HG02678 (cell line): ENCODE data around the gene CPE.
A peak's percentile ranks its signal among the peaks of the same experiment; 100 is the strongest.
"Not testable (repeated sequence)": the region's sequence is repeated elsewhere in the genome, so short reads cannot be mapped to it uniquely, and the experiment has no call there.

ENCODE experiments used
- ATAC-seq: cut with Tn5 transposase; IDR thresholded peaks from one replicate; pipeline ENCODE4 v1.9.1; 2021; ENCODE audit warnings: mild to moderate bottlenecking, moderate library complexity; ENCODE audit not compliant: unreplicated experiment

The CPE gene

DNA sequence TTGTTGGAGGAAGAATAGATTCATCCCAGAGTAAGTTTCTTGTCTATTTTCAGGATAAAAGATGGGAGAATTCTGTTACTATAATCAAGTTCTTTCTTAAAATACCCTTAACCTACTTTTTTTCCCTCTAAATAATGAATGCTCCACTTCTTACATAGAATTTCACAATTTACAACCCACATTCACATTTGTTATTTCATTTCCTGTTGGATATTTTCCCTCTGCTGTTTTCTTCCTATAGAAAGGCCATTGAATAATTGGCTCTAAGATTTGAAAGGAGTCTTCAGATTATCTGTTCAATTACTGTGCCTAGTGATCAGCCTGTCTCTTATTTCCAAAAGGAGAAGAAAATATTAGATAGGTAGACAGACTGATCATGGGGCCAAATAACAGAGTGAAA, 79.7 kb downstream of the CPE start:
- ATAC-seq = no peak

DNA sequence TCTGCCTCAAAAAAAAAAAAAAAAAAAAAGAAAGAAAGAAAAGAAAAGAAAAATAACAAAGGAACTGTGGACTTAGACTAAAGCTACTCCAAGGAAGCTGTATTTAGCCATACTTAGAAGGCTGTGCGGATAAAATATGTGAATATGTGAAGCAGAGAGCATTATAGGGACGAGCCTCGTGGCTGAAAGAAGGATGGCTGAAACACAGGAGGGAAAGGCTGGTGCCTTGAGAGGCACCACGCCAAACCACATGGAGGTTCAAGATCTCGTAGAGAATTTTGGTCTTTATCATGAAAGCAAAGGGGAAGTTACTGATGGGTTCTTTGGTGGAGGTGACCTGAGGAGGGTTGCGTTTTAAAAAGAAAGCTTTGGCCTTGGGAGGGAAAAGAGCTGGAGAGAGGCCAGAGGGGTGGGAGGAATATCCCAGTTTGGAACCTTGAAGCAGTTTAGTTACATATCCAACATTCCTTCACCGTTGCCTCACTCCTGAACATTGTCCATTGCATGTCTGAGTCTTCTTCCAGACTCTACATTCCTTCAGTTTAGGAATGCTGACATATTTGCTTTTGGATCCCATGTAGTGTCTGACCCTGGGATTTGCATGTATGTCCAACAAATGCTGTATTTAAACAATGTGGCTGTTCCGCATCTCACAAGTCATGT, 82.5 kb downstream of the CPE start:
- no peak for ATAC-seq

- ATAC-seq = no peak
Observed at GRCh38 chr4:165462009-165462408, 83.2 kb downstream of the CPE start.

DNA sequence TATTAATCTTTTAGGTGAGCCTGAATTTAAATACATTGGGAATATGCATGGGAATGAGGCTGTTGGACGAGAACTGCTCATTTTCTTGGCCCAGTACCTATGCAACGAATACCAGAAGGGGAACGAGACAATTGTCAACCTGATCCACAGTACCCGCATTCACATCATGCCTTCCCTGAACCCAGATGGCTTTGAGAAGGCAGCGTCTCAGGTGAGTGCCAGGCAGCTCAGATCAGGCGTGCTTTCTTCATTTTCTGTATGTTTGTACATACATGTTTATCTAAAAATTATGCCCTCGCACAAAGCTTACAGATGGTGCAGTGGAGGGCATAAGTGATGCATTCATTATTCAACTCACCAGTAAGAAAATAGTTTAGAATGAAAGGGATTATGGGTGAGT, 85.6 kb downstream of the CPE start:
- ATAC-seq = no peak

GRCh38 chr4:165464813-165465381, 86.1 kb downstream of the CPE start:
- ATAC-seq = peak; percentile 65

GRCh38 chr4:165470009-165470408, 91.2 kb downstream of the CPE start:
- no peak for ATAC-seq

DNA sequence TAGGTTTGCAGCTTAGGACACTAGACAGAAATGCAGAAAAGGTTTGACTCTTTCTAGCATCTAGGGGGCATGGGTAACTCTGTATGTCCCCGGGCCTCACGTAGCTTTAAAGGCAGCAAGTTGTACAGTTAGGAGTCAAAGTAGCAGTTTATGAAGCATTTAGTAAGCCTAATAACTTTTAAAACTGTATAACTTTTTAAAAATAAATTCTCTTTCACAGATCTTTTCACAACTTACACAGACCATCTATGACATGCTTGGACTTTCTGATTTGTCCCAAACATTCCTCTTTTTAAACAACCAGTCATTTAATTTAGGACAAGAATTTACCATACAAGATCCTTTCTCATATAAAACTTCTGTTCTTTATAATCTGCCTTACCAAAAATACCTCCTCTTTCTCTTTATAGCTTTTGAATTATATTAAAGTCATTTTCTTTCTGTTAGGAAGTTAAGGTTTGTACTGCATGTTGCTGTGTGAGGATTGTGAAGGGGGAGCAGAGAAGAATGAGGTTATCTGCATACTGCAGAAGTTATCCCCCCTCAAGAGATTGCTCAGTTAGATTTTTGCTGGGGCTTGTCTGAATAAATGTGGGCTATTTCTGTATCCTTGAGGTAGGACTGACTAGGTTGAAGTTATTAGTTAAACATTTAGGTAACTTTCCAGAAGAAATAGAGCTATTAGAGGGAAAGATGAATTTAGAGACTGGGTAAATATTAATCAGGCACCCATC, 94.3 kb downstream of the CPE start:
- ATAC-seq = no peak

GRCh38 chr4:165474784-165475705, 96.2 kb downstream of the CPE start:
- no peak for ATAC-seq

GRCh38 chr4:165475706-165476070, 96.9 kb downstream of the CPE start:
- no peak for ATAC-seq

GRCh38 chr4:165476214-165477098, 97.6 kb downstream of the CPE start:
- ATAC-seq = no peak

DNA sequence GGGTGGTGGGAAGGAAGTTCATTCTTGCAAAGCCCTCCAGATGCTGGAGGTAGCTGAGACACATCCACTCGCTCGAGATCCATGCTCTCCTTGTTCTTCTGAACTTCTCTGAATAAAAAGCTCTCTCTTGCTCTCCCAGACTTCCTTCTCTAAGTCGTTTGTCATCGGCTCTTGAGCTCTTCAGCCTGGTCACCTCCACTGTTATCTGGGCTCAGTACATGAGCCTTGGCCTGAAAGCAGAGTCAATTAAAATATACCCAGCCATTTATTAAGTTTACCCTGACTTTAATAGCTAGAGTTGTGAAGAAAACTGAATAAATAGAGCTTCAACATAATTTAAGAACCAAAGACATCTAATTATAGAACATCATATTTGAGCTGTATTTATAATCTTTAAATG, 99.0 kb downstream of the CPE start:
- ATAC-seq = no peak

DNA sequence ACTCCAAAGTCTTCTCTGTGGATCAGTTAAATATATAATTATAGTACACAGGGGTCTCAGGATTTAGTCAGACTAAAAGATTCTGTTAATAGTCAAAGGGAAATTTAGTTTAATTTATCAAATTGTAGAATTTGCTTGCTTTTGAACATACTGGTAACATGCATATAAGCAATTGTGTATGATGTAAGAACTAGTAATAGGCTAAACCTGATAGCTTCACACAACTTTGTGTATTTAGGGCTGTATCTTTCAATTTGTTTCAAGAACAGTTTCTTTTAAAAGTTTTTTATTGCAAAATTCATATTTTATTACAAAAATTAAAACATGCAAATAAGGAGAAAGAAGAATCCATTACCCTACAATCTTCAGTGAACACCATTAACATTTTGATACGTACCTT, 99.5 kb downstream of the CPE start:
- no peak for ATAC-seq

DNA sequence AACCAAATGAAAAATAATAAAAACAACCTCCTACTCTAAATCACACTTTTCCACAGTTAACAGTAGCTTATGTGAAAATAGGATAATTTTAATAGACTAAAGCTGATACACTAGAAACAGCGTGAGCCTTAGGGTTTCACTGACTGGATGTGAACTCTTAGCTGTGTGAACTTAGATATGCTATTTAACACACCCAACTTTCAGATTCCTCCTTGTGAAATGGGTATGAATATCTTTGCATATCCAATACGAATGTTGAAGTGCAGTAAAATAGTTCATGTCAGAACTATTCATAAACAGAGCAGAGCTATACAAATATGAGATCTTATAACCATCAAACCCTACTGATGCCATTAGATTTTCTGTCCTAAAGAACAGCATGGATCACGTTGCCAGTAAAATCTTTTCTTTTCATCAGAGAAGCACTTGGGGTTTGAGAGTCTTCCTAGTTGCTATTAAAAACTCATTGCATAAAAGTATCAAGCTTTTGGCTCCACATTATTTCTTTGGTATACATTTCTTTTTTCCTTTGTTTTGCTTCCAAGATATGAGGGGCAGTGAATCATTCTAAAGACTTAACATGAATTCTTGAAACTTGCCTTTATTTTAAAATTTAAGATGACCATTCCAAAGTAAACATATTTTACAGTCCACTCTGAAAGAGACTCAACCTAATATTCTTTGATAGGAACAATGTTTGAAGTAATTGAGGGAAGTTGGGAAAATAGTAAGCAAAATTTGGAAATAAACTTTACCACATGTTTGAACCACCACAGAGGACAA, 102.4 kb downstream of the CPE start:
- ATAC-seq = no peak

GRCh38 chr4:165489786-165490185, 111.0 kb downstream of the CPE start:
- no peak for ATAC-seq

GRCh38 chr4:165492583-165492982, 113.8 kb downstream of the CPE start:
- ATAC-seq = not testable (repeated sequence)

GRCh38 chr4:165493359-165493758, 114.6 kb downstream of the CPE start:
- peak; percentile 95 for ATAC-seq

DNA sequence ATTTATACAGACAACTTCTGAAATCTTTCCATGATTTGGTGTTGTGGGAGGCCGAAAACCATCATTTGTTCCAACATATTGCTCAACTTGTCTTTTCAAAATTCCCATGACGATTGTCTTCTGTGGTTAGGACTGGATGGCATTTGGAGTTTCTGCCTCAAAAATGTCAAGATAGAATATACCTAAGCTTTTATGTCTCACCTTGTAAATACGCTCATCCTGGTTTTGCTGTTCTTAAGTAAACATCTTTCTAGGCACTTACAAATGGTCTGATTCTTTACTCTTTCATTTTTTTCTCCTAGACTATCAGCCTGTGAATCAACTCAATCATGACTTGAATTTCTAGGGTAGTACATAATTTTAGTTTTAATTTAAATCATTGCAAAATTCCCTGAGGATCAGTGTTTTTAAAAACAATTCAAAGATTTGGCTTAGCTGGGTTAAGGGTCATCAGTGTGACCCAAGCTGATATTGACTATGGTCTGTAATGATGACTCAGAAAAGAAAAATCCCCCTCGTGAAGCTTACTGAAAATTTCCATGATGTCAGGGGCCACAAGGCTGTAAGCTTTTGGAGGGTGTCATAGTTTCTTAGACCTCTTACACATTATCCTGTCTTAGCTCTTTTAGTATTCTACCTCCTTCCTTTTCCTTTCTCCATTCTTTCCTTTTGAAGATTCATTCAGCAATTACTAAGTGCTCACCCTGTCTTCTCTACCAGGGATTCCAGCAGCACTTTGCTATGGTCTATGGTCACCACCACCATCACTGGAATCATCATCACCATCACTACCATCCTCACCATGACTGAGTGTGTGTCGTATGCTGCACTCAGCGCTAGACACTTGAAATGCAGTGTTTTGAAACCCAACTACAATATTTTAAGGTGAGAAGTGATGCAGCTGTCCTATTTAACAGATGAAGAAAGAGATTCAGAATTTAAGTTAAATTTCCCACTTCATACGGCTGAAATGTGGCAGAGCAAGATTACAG, 124.4 kb downstream of the CPE start:
- ATAC-seq = no peak

GRCh38 chr4:165504184-165504583, 125.4 kb downstream of the CPE start:
- no peak for ATAC-seq
